ENCODE data around the gene ASB11. TPM values are rescaled to one million over a fixed set of nuclear protein-coding genes. Genes with fewer than 3 reads are reported as not detected.

ASB11 gene
- total RNA-seq, 1 donor from 2014 or later, result not detected

DNA sequence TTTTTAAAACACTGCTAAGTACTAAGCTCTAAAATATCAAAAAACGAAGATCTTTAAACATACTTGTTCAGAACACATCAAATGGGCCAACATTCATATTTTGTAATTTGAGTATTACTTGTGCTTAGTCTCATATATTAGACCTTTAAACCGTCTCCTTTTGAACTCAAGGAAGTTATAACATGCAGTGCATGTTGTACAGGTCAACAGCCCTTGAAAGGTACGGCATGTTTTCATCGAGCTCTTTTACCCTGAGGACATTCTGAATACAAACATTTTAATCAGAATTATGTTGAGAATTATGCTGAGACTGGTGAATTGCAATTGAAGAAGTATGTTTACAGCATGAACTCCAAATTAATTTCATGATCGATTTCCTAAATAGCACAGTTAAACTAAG is 7.0 kb upstream of the ASB11 start:
- FAIRE-seq, result peak; percentile 20
- Histone ChIP-seq H3K79me2 (ENCODE audit: insufficient read depth, low read length) (no peaks in the 10 kb centered on the region), H3K9me3 (ENCODE audit: insufficient read depth, low read depth, low read length) (no peaks in the 10 kb centered on the region), H3K27me3 (ENCODE audit: insufficient read depth, low read length) (no peaks in the 10 kb centered on the region), H3K4me3 (ENCODE audit: insufficient read depth, low read depth, low read length) (no peak overlapping the region), H3K4me2 (ENCODE audit: low read length) (no peak overlapping the region), H2AFZ (ENCODE audit: low read depth, low read length) (no peak overlapping the region), H3K9ac (ENCODE audit: low read length) (no peak overlapping the region), H3K27ac (ENCODE audit: low read depth, low read length) (no peak overlapping the region), H3K36me3 (ENCODE audit: insufficient read depth, low read length) (no peaks in the 10 kb centered on the region), H4K20me1 (ENCODE audit: insufficient read depth, low read length) (no peaks in the 10 kb centered on the region), H3K4me1 (ENCODE audit: insufficient read depth, low read length) (no peaks in the 10 kb centered on the region)
- no peak for DNase-seq (ENCODE audit: low read depth)
- Mint-ChIP-seq H3K36me3 (ENCODE audit: low read depth, unreplicated experiment) (no peaks in the 10 kb centered on the region), H3K27me3 (ENCODE audit: low read depth, unreplicated experiment) (no peaks in the 10 kb centered on the region), H3K27ac (ENCODE audit: unreplicated experiment) (no peak overlapping the region), H3K4me3 (ENCODE audit: unreplicated experiment) (no peak overlapping the region), H3K9me3 (ENCODE audit: unreplicated experiment) (no peaks in the 10 kb centered on the region), H3K4me1 (ENCODE audit: low read depth, unreplicated experiment) (no peaks in the 10 kb centered on the region)
- TF ChIP-seq, protein P1, sequence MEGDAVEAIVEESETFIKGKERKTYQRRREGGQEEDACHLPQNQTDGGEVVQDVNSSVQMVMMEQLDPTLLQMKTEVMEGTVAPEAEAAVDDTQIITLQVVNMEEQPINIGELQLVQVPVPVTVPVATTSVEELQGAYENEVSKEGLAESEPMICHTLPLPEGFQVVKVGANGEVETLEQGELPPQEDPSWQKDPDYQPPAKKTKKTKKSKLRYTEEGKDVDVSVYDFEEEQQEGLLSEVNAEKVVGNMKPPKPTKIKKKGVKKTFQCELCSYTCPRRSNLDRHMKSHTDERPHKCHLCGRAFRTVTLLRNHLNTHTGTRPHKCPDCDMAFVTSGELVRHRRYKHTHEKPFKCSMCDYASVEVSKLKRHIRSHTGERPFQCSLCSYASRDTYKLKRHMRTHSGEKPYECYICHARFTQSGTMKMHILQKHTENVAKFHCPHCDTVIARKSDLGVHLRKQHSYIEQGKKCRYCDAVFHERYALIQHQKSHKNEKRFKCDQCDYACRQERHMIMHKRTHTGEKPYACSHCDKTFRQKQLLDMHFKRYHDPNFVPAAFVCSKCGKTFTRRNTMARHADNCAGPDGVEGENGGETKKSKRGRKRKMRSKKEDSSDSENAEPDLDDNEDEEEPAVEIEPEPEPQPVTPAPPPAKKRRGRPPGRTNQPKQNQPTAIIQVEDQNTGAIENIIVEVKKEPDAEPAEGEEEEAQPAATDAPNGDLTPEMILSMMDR (IDR thresholded peaks at IDR 0.05; ENCODE audit: insufficient read depth, low read depth, low read length), result no peak

DNA sequence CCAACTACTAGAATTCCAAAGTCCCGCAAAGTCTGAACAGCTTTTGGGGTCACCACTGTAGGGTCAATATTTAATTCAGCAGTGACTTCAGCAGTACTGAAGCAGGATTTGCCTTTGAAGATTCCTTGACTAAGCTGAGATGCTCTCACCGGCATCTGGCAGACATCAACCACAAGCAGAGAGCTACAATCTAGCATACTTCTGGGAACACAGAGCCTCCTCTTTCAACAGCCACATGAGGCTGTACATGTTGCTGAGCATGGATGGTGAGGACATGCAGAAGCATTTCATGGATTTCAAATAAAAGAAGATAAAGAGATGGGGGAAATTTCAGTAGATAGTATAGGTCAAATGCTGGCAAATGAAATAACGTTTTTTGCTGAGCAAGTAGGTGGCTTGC is 6.6 kb upstream of the ASB11 start:
- no peak overlapping the region for H3K9ac ChIP-seq (ENCODE audit: low read length)
- no peaks in the 10 kb centered on the region for H3K4me1 ChIP-seq (ENCODE audit: insufficient read depth, low read length)
- no peaks in the 10 kb centered on the region for H3K4me1 Mint-ChIP-seq (ENCODE audit: low read depth, unreplicated experiment)
- TF ChIP-seq, protein P1 (IDR thresholded peaks at IDR 0.05; ENCODE audit: insufficient read depth, low read depth, low read length), result no peak
- TF ChIP-seq EZH2 (IDR thresholded peaks at IDR 0.05; ENCODE audit: insufficient read depth, low read length), result no peak
- no peaks in the 10 kb centered on the region for H3K9me3 Mint-ChIP-seq (ENCODE audit: unreplicated experiment)
- no peaks in the 10 kb centered on the region for H3K27me3 ChIP-seq (ENCODE audit: insufficient read depth, low read length)
- no peak overlapping the region for H3K4me3 ChIP-seq (ENCODE audit: insufficient read depth, low read depth, low read length)
- H3K27ac ChIP-seq (ENCODE audit: low read depth, low read length), result no peak overlapping the region
- H3K27ac Mint-ChIP-seq (ENCODE audit: unreplicated experiment), result no peak overlapping the region
- no peaks in the 10 kb centered on the region for H3K36me3 ChIP-seq (ENCODE audit: insufficient read depth, low read length)
- H3K4me2 ChIP-seq (ENCODE audit: low read length), result no peak overlapping the region
- no peak overlapping the region for H3K4me3 Mint-ChIP-seq (ENCODE audit: unreplicated experiment)
- no peaks in the 10 kb centered on the region for H3K27me3 Mint-ChIP-seq (ENCODE audit: low read depth, unreplicated experiment)
- no peaks in the 10 kb centered on the region for H3K79me2 ChIP-seq (ENCODE audit: insufficient read depth, low read length)
- H4K20me1 ChIP-seq (ENCODE audit: insufficient read depth, low read length), result no peaks in the 10 kb centered on the region
- no peak for FAIRE-seq
- no peaks in the 10 kb centered on the region for H3K9me3 ChIP-seq (ENCODE audit: insufficient read depth, low read depth, low read length)
- H2AFZ ChIP-seq (ENCODE audit: low read depth, low read length), result no peak overlapping the region
- no peak for DNase-seq (ENCODE audit: low read depth)
- H3K36me3 Mint-ChIP-seq (ENCODE audit: low read depth, unreplicated experiment), result no peaks in the 10 kb centered on the region

DNA sequence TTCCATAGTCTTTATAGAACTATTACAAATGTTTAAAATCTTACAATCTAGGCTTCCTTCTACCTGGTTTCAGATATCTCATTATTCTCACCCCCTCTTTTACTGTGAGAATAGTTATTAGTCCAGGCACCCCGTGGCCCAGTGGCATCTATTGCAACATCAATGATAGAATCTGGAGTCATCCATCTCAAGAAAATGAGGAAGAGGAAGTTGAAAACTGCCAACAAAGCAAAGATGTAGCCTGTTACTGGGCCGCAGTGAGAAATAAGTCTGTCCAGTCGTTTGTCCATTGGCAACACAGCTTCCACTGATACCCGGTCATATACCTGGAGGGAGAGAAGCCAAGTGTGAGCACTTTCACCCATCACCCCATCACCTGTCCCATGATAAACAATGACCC is 6.0 kb upstream of the ASB11 start:
- Histone ChIP-seq H3K36me3 (ENCODE audit: insufficient read depth, low read length) (no peaks in the 10 kb centered on the region), H3K4me3 (ENCODE audit: insufficient read depth, low read depth, low read length) (no peak overlapping the region), H3K79me2 (ENCODE audit: insufficient read depth, low read length) (no peaks in the 10 kb centered on the region), H3K27ac (ENCODE audit: low read depth, low read length) (no peak overlapping the region), H3K27me3 (ENCODE audit: insufficient read depth, low read length) (no peaks in the 10 kb centered on the region), H3K4me1 (ENCODE audit: insufficient read depth, low read length) (no peaks in the 10 kb centered on the region), H3K4me2 (ENCODE audit: low read length) (no peak overlapping the region), H3K9me3 (ENCODE audit: insufficient read depth, low read depth, low read length) (no peaks in the 10 kb centered on the region), H3K9ac (ENCODE audit: low read length) (no peak overlapping the region), H4K20me1 (ENCODE audit: insufficient read depth, low read length) (no peaks in the 10 kb centered on the region), H2AFZ (ENCODE audit: low read depth, low read length) (no peak overlapping the region)
- DNase-seq (ENCODE audit: low read depth) (no peak), FAIRE-seq (no peak)
- H3K27me3 Mint-ChIP-seq (ENCODE audit: low read depth, unreplicated experiment), result no peaks in the 10 kb centered on the region
- H3K9me3 Mint-ChIP-seq (ENCODE audit: unreplicated experiment), result no peaks in the 10 kb centered on the region
- H3K4me3 Mint-ChIP-seq (ENCODE audit: unreplicated experiment), result no peak overlapping the region
- H3K4me1 Mint-ChIP-seq (ENCODE audit: low read depth, unreplicated experiment), result no peaks in the 10 kb centered on the region
- no peaks in the 10 kb centered on the region for H3K36me3 Mint-ChIP-seq (ENCODE audit: low read depth, unreplicated experiment)
- TF ChIP-seq, protein P1 (IDR thresholded peaks at IDR 0.05; ENCODE audit: insufficient read depth, low read depth, low read length), result no peak
- TF ChIP-seq EZH2 (IDR thresholded peaks at IDR 0.05; ENCODE audit: insufficient read depth, low read length), result no peak
- no peak overlapping the region for H3K27ac Mint-ChIP-seq (ENCODE audit: unreplicated experiment)
